Effector memory CD4-positive, alpha-beta T cell (primary cell): ENCODE results near the gene OS9.
"Not testable (repeated sequence)": the region's sequence is repeated elsewhere in the genome, so short reads cannot be mapped to it uniquely, and the experiment has no call there.

ENCODE experiments used
- DNase-seq, 3 donors: peaks; one replicate each; pipeline ENCODE4 v3.0.0-alpha.2; 2020
- H3K27ac ChIP-seq: 2 replicates; pipeline ENCODE4 v1.7.0; 2013; ENCODE audit warnings: mild to moderate bottlenecking, low read length, moderate library complexity; ENCODE audit not compliant: insufficient read depth, poor library complexity, severe bottlenecking
- H3K27me3 ChIP-seq: replicated peaks from 2 replicates; pipeline ENCODE4 v1.7.0; 2013; ENCODE audit warnings: mild to moderate bottlenecking, low read length; ENCODE audit not compliant: insufficient read depth, control insufficient read depth, poor library complexity, severe bottlenecking
- H3K36me3 ChIP-seq: 2 replicates; pipeline ENCODE4 v1.7.0; 2013; ENCODE audit warnings: mild to moderate bottlenecking, low read length, moderate library complexity; ENCODE audit not compliant: control insufficient read depth, insufficient read depth
- H3K4me1 ChIP-seq: 2 replicates; pipeline ENCODE4 v1.7.0; 2013; ENCODE audit warnings: low read length, mild to moderate bottlenecking; ENCODE audit not compliant: control insufficient read depth, insufficient read depth, poor library complexity, severe bottlenecking
- H3K4me3 ChIP-seq: 2 replicates; pipeline ENCODE4 v1.7.0; 2013; ENCODE audit warnings: low read length, low read depth, mild to moderate bottlenecking; ENCODE audit not compliant: insufficient read depth, poor library complexity, severe bottlenecking
- H3K9me3 ChIP-seq: 2 replicates; pipeline ENCODE4 v1.7.0; 2013; ENCODE audit warnings: mild to moderate bottlenecking, low read length, moderate library complexity; ENCODE audit not compliant: control insufficient read depth

OS9 gene

GRCh38 chr12:57665066-57665820 lies 28.7 kb upstream of the OS9 start:
- not testable (repeated sequence) for H3K4me3 ChIP-seq, H3K27me3 ChIP-seq, H3K36me3 ChIP-seq, H3K27ac ChIP-seq, H3K9me3 ChIP-seq, H3K4me1 ChIP-seq, DNase-seq

- Histone ChIP-seq H3K4me1 (no peaks in the 10 kb centered on the region), H3K36me3 (no peaks in the 10 kb centered on the region), H3K27me3 (no peaks in the 10 kb centered on the region), H3K4me3 (no peak overlapping the region), H3K9me3 (no peaks in the 10 kb centered on the region), H3K27ac (no peak overlapping the region)
- DNase-seq, result no peak
Observed at GRCh38 chr12:57666897-57667296, 27.0 kb upstream of the OS9 start.

- not testable (repeated sequence) for H3K36me3 ChIP-seq, H3K9me3 ChIP-seq, H3K27ac ChIP-seq, H3K4me1 ChIP-seq, DNase-seq, H3K4me3 ChIP-seq, H3K27me3 ChIP-seq
Observed at GRCh38 chr12:57669691-57670090, 24.2 kb upstream of the OS9 start.

GRCh38 chr12:57671811-57672210 lies 22.1 kb upstream of the OS9 start:
- not testable (repeated sequence) for H3K27ac ChIP-seq, DNase-seq, H3K4me1 ChIP-seq, H3K27me3 ChIP-seq, H3K9me3 ChIP-seq, H3K36me3 ChIP-seq, H3K4me3 ChIP-seq

- Histone ChIP-seq H3K27me3 (no peaks in the 10 kb centered on the region), H3K36me3 (no peaks in the 10 kb centered on the region), H3K9me3 (no peaks in the 10 kb centered on the region), H3K4me3 (no peak overlapping the region), H3K4me1 (no peaks in the 10 kb centered on the region), H3K27ac (no peak overlapping the region)
- no peak for DNase-seq
Observed at GRCh38 chr12:57672801-57673200, 21.1 kb upstream of the OS9 start.

GRCh38 chr12:57674691-57675090 lies 19.2 kb upstream of the OS9 start:
- H3K27me3 ChIP-seq, result no peaks in the 10 kb centered on the region
- H3K4me1 ChIP-seq, result no peaks in the 10 kb centered on the region
- H3K9me3 ChIP-seq, result no peaks in the 10 kb centered on the region
- no peak for DNase-seq
- H3K4me3 ChIP-seq, result no peak overlapping the region
- no peak overlapping the region for H3K27ac ChIP-seq
- no peaks in the 10 kb centered on the region for H3K36me3 ChIP-seq

- H3K9me3 ChIP-seq, H3K36me3 ChIP-seq, H3K27me3 ChIP-seq, H3K27ac ChIP-seq, H3K4me3 ChIP-seq, H3K4me1 ChIP-seq, DNase-seq: not testable (repeated sequence)
Observed at GRCh38 chr12:57677947-57678346, 16.0 kb upstream of the OS9 start.

GRCh38 chr12:57679697-57680096 lies 14.2 kb upstream of the OS9 start:
- no peak for DNase-seq

GRCh38 chr12:57687862-57688261 lies 6.1 kb upstream of the OS9 start:
- Histone ChIP-seq H3K27me3 (peaks cover 8% of the 10 kb centered on the region), H3K27ac (no peak overlapping the region)

More at GRCh38 chr12:57679697-57680096, 14.2 kb upstream of the OS9 start:
- Histone ChIP-seq H3K27me3 (no peaks in the 10 kb centered on the region), H3K27ac (no peak overlapping the region), H3K4me3 (no peak overlapping the region), H3K4me1 (no peaks in the 10 kb centered on the region), H3K9me3 (no peaks in the 10 kb centered on the region), H3K36me3 (no peaks in the 10 kb centered on the region)

GRCh38 chr12:57688931-57689330 lies 5.0 kb upstream of the OS9 start:
- Histone ChIP-seq H3K4me3 (no peak overlapping the region), H3K4me1 (no peaks in the 10 kb centered on the region), H3K27ac (no peak overlapping the region), H3K9me3 (no peaks in the 10 kb centered on the region), H3K27me3 (peaks cover 8% of the 10 kb centered on the region), H3K36me3 (no peaks in the 10 kb centered on the region)
- no peak for DNase-seq

More at GRCh38 chr12:57687862-57688261, 6.1 kb upstream of the OS9 start:
- no peak overlapping the region for H3K4me3 ChIP-seq
- H3K9me3 ChIP-seq, result no peaks in the 10 kb centered on the region
- H3K36me3 ChIP-seq, result no peaks in the 10 kb centered on the region
- H3K4me1 ChIP-seq, result no peaks in the 10 kb centered on the region
- DNase-seq, result no peak
